Measurements from ENCODE around the gene NOTUM. TPM values are rescaled to one million over a fixed set of nuclear protein-coding genes. Genes with fewer than 3 reads are reported as not detected.

Gene NOTUM
- total RNA-seq: 1 to 10 TPM in 1 of 2 donors, under 1 TPM in 1; 0.19 to 5.4 TPM
- 1 to 10 TPM; 1.1 to 2.0 TPM for polyA plus RNA-seq

- TF ChIP-seq NR2F2 (IDR thresholded peaks at IDR 0.05): no peak
- TF ChIP-seq, protein P1, sequence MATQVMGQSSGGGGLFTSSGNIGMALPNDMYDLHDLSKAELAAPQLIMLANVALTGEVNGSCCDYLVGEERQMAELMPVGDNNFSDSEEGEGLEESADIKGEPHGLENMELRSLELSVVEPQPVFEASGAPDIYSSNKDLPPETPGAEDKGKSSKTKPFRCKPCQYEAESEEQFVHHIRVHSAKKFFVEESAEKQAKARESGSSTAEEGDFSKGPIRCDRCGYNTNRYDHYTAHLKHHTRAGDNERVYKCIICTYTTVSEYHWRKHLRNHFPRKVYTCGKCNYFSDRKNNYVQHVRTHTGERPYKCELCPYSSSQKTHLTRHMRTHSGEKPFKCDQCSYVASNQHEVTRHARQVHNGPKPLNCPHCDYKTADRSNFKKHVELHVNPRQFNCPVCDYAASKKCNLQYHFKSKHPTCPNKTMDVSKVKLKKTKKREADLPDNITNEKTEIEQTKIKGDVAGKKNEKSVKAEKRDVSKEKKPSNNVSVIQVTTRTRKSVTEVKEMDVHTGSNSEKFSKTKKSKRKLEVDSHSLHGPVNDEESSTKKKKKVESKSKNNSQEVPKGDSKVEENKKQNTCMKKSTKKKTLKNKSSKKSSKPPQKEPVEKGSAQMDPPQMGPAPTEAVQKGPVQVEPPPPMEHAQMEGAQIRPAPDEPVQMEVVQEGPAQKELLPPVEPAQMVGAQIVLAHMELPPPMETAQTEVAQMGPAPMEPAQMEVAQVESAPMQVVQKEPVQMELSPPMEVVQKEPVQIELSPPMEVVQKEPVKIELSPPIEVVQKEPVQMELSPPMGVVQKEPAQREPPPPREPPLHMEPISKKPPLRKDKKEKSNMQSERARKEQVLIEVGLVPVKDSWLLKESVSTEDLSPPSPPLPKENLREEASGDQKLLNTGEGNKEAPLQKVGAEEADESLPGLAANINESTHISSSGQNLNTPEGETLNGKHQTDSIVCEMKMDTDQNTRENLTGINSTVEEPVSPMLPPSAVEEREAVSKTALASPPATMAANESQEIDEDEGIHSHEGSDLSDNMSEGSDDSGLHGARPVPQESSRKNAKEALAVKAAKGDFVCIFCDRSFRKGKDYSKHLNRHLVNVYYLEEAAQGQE (IDR thresholded peaks at IDR 0.05): no peak
- no peak for TF ChIP-seq EGR1 (IDR thresholded peaks at IDR 0.05; ENCODE audit: low read depth in 2 of 2)
- no peak for TF ChIP-seq FOXA1 (IDR thresholded peaks at IDR 0.05)
- TF ChIP-seq, protein P2, sequence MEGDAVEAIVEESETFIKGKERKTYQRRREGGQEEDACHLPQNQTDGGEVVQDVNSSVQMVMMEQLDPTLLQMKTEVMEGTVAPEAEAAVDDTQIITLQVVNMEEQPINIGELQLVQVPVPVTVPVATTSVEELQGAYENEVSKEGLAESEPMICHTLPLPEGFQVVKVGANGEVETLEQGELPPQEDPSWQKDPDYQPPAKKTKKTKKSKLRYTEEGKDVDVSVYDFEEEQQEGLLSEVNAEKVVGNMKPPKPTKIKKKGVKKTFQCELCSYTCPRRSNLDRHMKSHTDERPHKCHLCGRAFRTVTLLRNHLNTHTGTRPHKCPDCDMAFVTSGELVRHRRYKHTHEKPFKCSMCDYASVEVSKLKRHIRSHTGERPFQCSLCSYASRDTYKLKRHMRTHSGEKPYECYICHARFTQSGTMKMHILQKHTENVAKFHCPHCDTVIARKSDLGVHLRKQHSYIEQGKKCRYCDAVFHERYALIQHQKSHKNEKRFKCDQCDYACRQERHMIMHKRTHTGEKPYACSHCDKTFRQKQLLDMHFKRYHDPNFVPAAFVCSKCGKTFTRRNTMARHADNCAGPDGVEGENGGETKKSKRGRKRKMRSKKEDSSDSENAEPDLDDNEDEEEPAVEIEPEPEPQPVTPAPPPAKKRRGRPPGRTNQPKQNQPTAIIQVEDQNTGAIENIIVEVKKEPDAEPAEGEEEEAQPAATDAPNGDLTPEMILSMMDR (IDR thresholded peaks at IDR 0.05; ENCODE audit: low read depth, low read length, missing input control): peak; percentile 25
- WGBS: under 1% methylated on average over 65 of the region's 65 CpGs
- H3K9ac ChIP-seq (ENCODE audit: low read depth in 1 of 2, low read length in 2 of 2): no peak within 1 kb of the TSS
- peak within 1 kb of the TSS; percentile 64 to 69 for H3K27ac ChIP-seq (ENCODE audit: low read depth in 1 of 2, low read length in 2 of 2)
- no peaks in the 10 kb centered on the region for H3K36me3 ChIP-seq (ENCODE audit: control insufficient read depth in 4 of 4, insufficient read depth in 3 of 4, low read depth in 1 of 4, low read length in 3 of 4)
- no peaks in the 10 kb centered on the region for H3K27me3 ChIP-seq (ENCODE audit: control insufficient read depth in 4 of 4, insufficient read depth in 4 of 4, low read length in 3 of 4)
- no peak for DNase-seq (ENCODE audit: low spot score)
- no peaks in the 10 kb centered on the region for H3K9me3 ChIP-seq (ENCODE audit: control insufficient read depth in 4 of 4, low read length in 3 of 4)
- peaks cover 7 to 20% (median 14%) of the 10 kb centered on the region in 4 donors for H3K4me1 ChIP-seq (ENCODE audit: control insufficient read depth in 4 of 4, insufficient read depth in 4 of 4, low read length in 3 of 4)
- peak within 1 kb of the TSS in 2 of 3 donors; percentile 62 to 64 for H3K4me3 ChIP-seq (ENCODE audit: low read depth in 1 of 3, low read length in 3 of 3)
Measured at GRCh38 chr17:81961087-81961511, at the start of gene NOTUM. Gene NOTUM, minus strand, starts transcription at chr17:81961187. Its CDS starts 278 bp downstream, at chr17:81960909.

GRCh38 chr17:82009413-82009812 is 48.4 kb upstream of the NOTUM start:
- H3K27me3 ChIP-seq (ENCODE audit: control insufficient read depth in 4 of 4, insufficient read depth in 4 of 4, low read length in 3 of 4): no peaks in the 10 kb centered on the region
- H3K36me3 ChIP-seq (ENCODE audit: control insufficient read depth in 4 of 4, insufficient read depth in 3 of 4, low read depth in 1 of 4, low read length in 3 of 4): peaks cover 0 to 9% (median 3%) of the 10 kb centered on the region in 4 donors
- H3K27ac ChIP-seq (ENCODE audit: low read depth in 1 of 2, low read length in 2 of 2): no peak overlapping the region
- no peak overlapping the region for H3K9ac ChIP-seq (ENCODE audit: low read depth in 1 of 2, low read length in 2 of 2)
- H3K4me3 ChIP-seq (ENCODE audit: low read depth in 1 of 3, low read length in 3 of 3): no peak overlapping the region
- no peaks in the 10 kb centered on the region for H3K4me1 ChIP-seq (ENCODE audit: control insufficient read depth in 4 of 4, insufficient read depth in 4 of 4, low read length in 3 of 4)
- no peaks in the 10 kb centered on the region for H3K9me3 ChIP-seq (ENCODE audit: control insufficient read depth in 4 of 4, low read length in 3 of 4)
- 92% methylated on average over 15 of the region's 15 CpGs for WGBS
- TF ChIP-seq HNF4A (conservative IDR thresholded peaks at IDR 0.05) (no peak), FOXA2 (IDR thresholded peaks at IDR 0.05) (no peak), HNF4G (IDR thresholded peaks at IDR 0.05) (no peak), JUND (IDR thresholded peaks at IDR 0.05) (no peak), GABPA (IDR thresholded peaks at IDR 0.05 in 1 of 2, conservative IDR thresholded peaks at IDR 0.05 in 1 of 2) (no peak), NR2F2 (IDR thresholded peaks at IDR 0.05) (no peak), SP1 (IDR thresholded peaks at IDR 0.05) (no peak), MAX (IDR thresholded peaks at IDR 0.05) (no peak), EGR1 (IDR thresholded peaks at IDR 0.05; ENCODE audit: low read depth in 2 of 2) (no peak), RXRA (IDR thresholded peaks at IDR 0.05) (no peak), YY1 (IDR thresholded peaks at IDR 0.05) (no peak), ATF3 (IDR thresholded peaks at IDR 0.05) (no peak), TAF1 (conservative IDR thresholded peaks at IDR 0.05) (no peak), FOXA1 (IDR thresholded peaks at IDR 0.05) (no peak), RAD21 (IDR thresholded peaks at IDR 0.05) (no peak)
- TF ChIP-seq, protein P2 (IDR thresholded peaks at IDR 0.05; ENCODE audit: low read depth, low read length, missing input control): no peak
- TF ChIP-seq, protein P1 (IDR thresholded peaks at IDR 0.05): no peak
- TF ChIP-seq, protein P3, sequence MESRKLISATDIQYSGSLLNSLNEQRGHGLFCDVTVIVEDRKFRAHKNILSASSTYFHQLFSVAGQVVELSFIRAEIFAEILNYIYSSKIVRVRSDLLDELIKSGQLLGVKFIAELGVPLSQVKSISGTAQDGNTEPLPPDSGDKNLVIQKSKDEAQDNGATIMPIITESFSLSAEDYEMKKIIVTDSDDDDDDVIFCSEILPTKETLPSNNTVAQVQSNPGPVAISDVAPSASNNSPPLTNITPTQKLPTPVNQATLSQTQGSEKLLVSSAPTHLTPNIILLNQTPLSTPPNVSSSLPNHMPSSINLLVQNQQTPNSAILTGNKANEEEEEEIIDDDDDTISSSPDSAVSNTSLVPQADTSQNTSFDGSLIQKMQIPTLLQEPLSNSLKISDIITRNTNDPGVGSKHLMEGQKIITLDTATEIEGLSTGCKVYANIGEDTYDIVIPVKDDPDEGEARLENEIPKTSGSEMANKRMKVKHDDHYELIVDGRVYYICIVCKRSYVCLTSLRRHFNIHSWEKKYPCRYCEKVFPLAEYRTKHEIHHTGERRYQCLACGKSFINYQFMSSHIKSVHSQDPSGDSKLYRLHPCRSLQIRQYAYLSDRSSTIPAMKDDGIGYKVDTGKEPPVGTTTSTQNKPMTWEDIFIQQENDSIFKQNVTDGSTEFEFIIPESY (IDR thresholded peaks at IDR 0.05): no peak
- DNase-seq (ENCODE audit: low spot score): no peak

Measured in liver (tissue), 9 donors.